Measurements from ENCODE around the gene LDLRAD3.

DNA sequence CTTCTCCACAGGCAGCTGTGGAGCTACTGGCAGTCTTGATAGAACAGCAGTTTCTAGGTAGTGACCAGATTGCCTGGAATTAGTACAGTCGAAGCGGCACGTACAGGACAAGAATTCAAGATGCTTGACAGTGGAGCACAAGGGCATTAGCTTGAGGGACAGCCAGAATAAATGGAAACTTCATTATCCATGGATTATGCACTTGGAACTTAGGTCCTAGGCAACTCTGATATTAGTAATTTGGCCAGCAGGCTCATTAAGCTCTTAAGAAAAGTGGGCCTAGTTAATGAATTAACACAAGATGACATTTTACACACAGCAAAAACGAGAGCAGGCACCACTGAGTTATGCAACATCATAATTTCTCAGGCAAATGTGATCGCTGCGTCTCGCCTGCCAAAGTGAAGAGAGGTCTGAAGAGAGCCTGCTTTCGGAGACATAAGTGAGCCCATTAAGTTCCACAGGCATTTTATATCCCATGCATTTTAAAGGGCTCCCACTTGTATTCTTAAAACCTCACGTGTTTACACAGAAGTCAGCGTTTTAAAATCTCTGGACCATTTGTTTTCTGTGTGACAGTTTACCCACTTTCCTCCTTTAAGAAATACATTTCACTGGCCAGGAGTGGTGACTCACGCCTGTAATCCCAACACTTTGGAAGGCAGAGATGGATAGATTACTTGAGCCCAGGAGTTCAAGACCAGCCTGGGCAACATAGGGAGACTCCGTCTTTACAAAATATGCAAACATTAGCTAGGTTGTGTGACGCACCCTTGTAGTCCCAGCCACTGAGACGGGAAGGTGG lies 279.2 kb downstream of the LDLRAD3 start:
- TF ChIP-seq, protein P1, sequence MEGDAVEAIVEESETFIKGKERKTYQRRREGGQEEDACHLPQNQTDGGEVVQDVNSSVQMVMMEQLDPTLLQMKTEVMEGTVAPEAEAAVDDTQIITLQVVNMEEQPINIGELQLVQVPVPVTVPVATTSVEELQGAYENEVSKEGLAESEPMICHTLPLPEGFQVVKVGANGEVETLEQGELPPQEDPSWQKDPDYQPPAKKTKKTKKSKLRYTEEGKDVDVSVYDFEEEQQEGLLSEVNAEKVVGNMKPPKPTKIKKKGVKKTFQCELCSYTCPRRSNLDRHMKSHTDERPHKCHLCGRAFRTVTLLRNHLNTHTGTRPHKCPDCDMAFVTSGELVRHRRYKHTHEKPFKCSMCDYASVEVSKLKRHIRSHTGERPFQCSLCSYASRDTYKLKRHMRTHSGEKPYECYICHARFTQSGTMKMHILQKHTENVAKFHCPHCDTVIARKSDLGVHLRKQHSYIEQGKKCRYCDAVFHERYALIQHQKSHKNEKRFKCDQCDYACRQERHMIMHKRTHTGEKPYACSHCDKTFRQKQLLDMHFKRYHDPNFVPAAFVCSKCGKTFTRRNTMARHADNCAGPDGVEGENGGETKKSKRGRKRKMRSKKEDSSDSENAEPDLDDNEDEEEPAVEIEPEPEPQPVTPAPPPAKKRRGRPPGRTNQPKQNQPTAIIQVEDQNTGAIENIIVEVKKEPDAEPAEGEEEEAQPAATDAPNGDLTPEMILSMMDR (optimal IDR thresholded peaks at IDR 0.05 in 1 of 3, IDR thresholded peaks at IDR 0.05 in 1 of 3, conservative IDR thresholded peaks at IDR 0.05 in 1 of 3; ENCODE audit: extremely low read depth in 1 of 3, insufficient read depth in 2 of 3, low read length in 3 of 3) = no peak
- TF ChIP-seq EZH2 (IDR thresholded peaks at IDR 0.05; ENCODE audit: low read length) = no peak

Data from keratinocyte (primary cell).